HUES48 (cell line): ENCODE results near the gene OOSP4B.
"Not testable (repeated sequence)": the region's sequence is repeated elsewhere in the genome, so short reads cannot be mapped to it uniquely, and the experiment has no call there.

ENCODE experiments used
- H3K27ac ChIP-seq: one replicate; pipeline ENCODE4 v1.7.0; 2013; ENCODE audit warnings: low read depth, low read length, inconsistent platforms
- H3K27me3 ChIP-seq: 2 replicates; pipeline ENCODE4 v1.6.1; 2013; ENCODE audit warnings: mild to moderate bottlenecking, low read length; ENCODE audit not compliant: control insufficient read depth, insufficient read depth
- H3K36me3 ChIP-seq: 2 replicates; pipeline ENCODE4 v1.6.1; 2013; ENCODE audit warnings: low read length; ENCODE audit not compliant: control insufficient read depth, insufficient read depth
- H3K4me1 ChIP-seq: 2 replicates; pipeline ENCODE4 v1.6.1; 2013; ENCODE audit warnings: mild to moderate bottlenecking, low read length; ENCODE audit not compliant: control insufficient read depth, insufficient read depth
- H3K4me3 ChIP-seq: 2 replicates; pipeline ENCODE4 v1.5.1; 2013; ENCODE audit warnings: mild to moderate bottlenecking, low read depth, low read length
- H3K9ac ChIP-seq: 2 replicates; pipeline ENCODE4 v1.6.1; 2013; ENCODE audit warnings: mild to moderate bottlenecking, low read depth, low read length, moderate library complexity
- H3K9me3 ChIP-seq: 2 replicates; pipeline ENCODE4 v1.6.1; 2013; ENCODE audit warnings: low read length; ENCODE audit not compliant: control insufficient read depth, insufficient read depth

OOSP4B gene

GRCh38 chr11:59999691-60000090 is 17.3 kb upstream of the OOSP4B start:
- Histone ChIP-seq H3K4me1 (no peaks in the 10 kb centered on the region), H3K36me3 (no peaks in the 10 kb centered on the region), H3K27me3 (no peaks in the 10 kb centered on the region), H3K27ac (no peak overlapping the region), H3K9me3 (no peaks in the 10 kb centered on the region), H3K9ac (no peak overlapping the region), H3K4me3 (no peak overlapping the region)

GRCh38 chr11:60003729-60004128 is 13.3 kb upstream of the OOSP4B start:
- H3K4me1 ChIP-seq, result no peaks in the 10 kb centered on the region
- H3K9me3 ChIP-seq, result no peaks in the 10 kb centered on the region
- H3K27ac ChIP-seq, result no peak overlapping the region
- H3K4me3 ChIP-seq, result no peak overlapping the region
- H3K36me3 ChIP-seq, result no peaks in the 10 kb centered on the region
- H3K9ac ChIP-seq, result no peak overlapping the region
- no peaks in the 10 kb centered on the region for H3K27me3 ChIP-seq

GRCh38 chr11:60005360-60005759 is 11.6 kb upstream of the OOSP4B start:
- H3K27me3 ChIP-seq, result no peaks in the 10 kb centered on the region
- H3K4me3 ChIP-seq, result no peak overlapping the region

GRCh38 chr11:60018058-60018457 is 1.1 kb downstream of the OOSP4B start:
- Histone ChIP-seq H3K4me1 (peaks cover 12% of the 10 kb centered on the region), H3K27me3 (no peaks in the 10 kb centered on the region), H3K27ac (no peak overlapping the region), H3K4me3 (no peak overlapping the region), H3K9me3 (no peaks in the 10 kb centered on the region), H3K36me3 (no peaks in the 10 kb centered on the region), H3K9ac (no peak overlapping the region)

More at GRCh38 chr11:60005360-60005759, 11.6 kb upstream of the OOSP4B start:
- no peaks in the 10 kb centered on the region; the same call in 1 of the 2 replicates for H3K9me3 ChIP-seq
- H3K36me3 ChIP-seq, result no peaks in the 10 kb centered on the region
- H3K4me1 ChIP-seq, result no peaks in the 10 kb centered on the region
- H3K9ac ChIP-seq, result no peak overlapping the region
- H3K27ac ChIP-seq, result no peak overlapping the region

- H3K9ac ChIP-seq, H3K4me3 ChIP-seq, H3K36me3 ChIP-seq, H3K27me3 ChIP-seq, H3K27ac ChIP-seq, H3K9me3 ChIP-seq: not testable (repeated sequence)
- peaks cover 12% of the 10 kb centered on the region for H3K4me1 ChIP-seq
These were observed 3.4 kb downstream of the OOSP4B start for GRCh38 chr11:60020376-60020775.

GRCh38 chr11:60029015-60029632 is 12.1 kb downstream of the OOSP4B start:
- Histone ChIP-seq H3K27me3 (no peaks in the 10 kb centered on the region), H3K36me3 (no peaks in the 10 kb centered on the region), H3K4me3 (no peak overlapping the region), H3K9me3 (no peaks in the 10 kb centered on the region), H3K9ac (no peak overlapping the region), H3K27ac (no peak overlapping the region), H3K4me1 (no peaks in the 10 kb centered on the region)

GRCh38 chr11:60040109-60040508 is 23.1 kb downstream of the OOSP4B start, which contains the start of gene OOSP2:
OOSP2 (plus strand) TSS chr11:60040409; CDS start chr11:60040460, 51 bp downstream.
- Histone ChIP-seq H3K36me3 (no peaks in the 10 kb centered on the region), H3K27ac (no peak within 1 kb of the TSS), H3K9ac (no peak within 1 kb of the TSS), H3K27me3 (no peaks in the 10 kb centered on the region), H3K9me3 (no peaks in the 10 kb centered on the region), H3K4me3 (no peak within 1 kb of the TSS), H3K4me1 (peaks cover 13% of the 10 kb centered on the region)

GRCh38 chr11:60050422-60050821 is 33.4 kb downstream of the OOSP4B start:
- not testable (repeated sequence) for H3K9me3 ChIP-seq, H3K27ac ChIP-seq, H3K9ac ChIP-seq, H3K4me1 ChIP-seq, H3K4me3 ChIP-seq, H3K27me3 ChIP-seq, H3K36me3 ChIP-seq

GRCh38 chr11:60050839-60051238 is 33.9 kb downstream of the OOSP4B start:
- H3K27me3 ChIP-seq, H3K36me3 ChIP-seq, H3K4me3 ChIP-seq, H3K27ac ChIP-seq, H3K9me3 ChIP-seq, H3K9ac ChIP-seq, H3K4me1 ChIP-seq: not testable (repeated sequence)

- Histone ChIP-seq H3K27ac (no peak within 1 kb of the TSS), H3K27me3 (no peaks in the 10 kb centered on the region), H3K9me3 (peaks cover 5% of the 10 kb centered on the region), H3K9ac (no peak within 1 kb of the TSS), H3K4me1 (0 out of 2 replicates have a peak, but pooled peaks cover 8% of the 10 kb centered on the region), H3K4me3 (no peak within 1 kb of the TSS), H3K36me3 (no peaks in the 10 kb centered on the region)
These were observed 39.5 kb downstream of the OOSP4B start, which contains the start of gene MS4A3 for GRCh38 chr11:60056349-60056969. MS4A3 (plus strand) TSS chr11:60056665; CDS start chr11:60061161, 4,496 bp downstream.

GRCh38 chr11:60059052-60059451 is 42.1 kb downstream of the OOSP4B start:
- Histone ChIP-seq H3K4me1 (0 out of 2 replicates have a peak, but pooled peaks cover 8% of the 10 kb centered on the region), H3K36me3 (no peaks in the 10 kb centered on the region), H3K4me3 (no peak overlapping the region), H3K9me3 (no peaks in the 10 kb centered on the region), H3K9ac (no peak overlapping the region), H3K27me3 (no peaks in the 10 kb centered on the region), H3K27ac (no peak overlapping the region)
